HEK293T (cell line): Measurements from ENCODE around the gene ATP13A5.

Experiments used
- CTCF ChIA-PET: fragments of 350-600 bp; formaldehyde crosslinking; extraction: SDS; loops from one replicate; lab custom pipeline; 2021; ENCODE audit warnings: antibody characterized with exemption, inconsistent platforms; lab: Yijun Ruan, JAX
- POLR2A ChIA-PET: fragments of 350-600 bp; formaldehyde crosslinking; extraction: SDS; loops from one replicate; lab custom pipeline; 2020; ENCODE audit warnings: antibody characterized with exemption, inconsistent platforms; lab: Yijun Ruan, JAX
- DNase-seq: peaks from one replicate; pipeline ENCODE4 v3.0.0; 2012; ENCODE audit warnings: mixed read lengths; ENCODE audit errors: extremely low spot score
- ARNT ChIP-seq: fragments of 450-650 bp; IDR thresholded peaks from 2 replicates; pipeline ENCODE4 v1.6.1; 2017; ENCODE audit warnings: mild to moderate bottlenecking
- BHLHE40 ChIP-seq: fragments of 450-650 bp; IDR thresholded peaks from 2 replicates; pipeline ENCODE4 v1.6.1; 2016; ENCODE audit warnings: mild to moderate bottlenecking, moderate library complexity, borderline replicate concordance
- CTBP1 ChIP-seq: fragments of 450-650 bp; IDR thresholded peaks from 2 replicates; pipeline ENCODE4 v1.6.1; 2016; ENCODE audit warnings: borderline replicate concordance
- ELF4 ChIP-seq: fragments of 450-650 bp; IDR thresholded peaks from 2 replicates; pipeline ENCODE4 v1.6.1; 2017; ENCODE audit warnings: antibody characterized with exemption
- FOXA1 ChIP-seq: fragments of 450-650 bp; IDR thresholded peaks from 2 replicates; pipeline ENCODE4 v1.6.1; 2016; ENCODE audit warnings: mild to moderate bottlenecking
- FOXK2 ChIP-seq: fragments of 450-650 bp; IDR thresholded peaks from 2 replicates; pipeline ENCODE4 v1.6.1; 2016; ENCODE audit warnings: mild to moderate bottlenecking
- FOXM1 ChIP-seq: fragments of 450-650 bp; IDR thresholded peaks from 2 replicates; pipeline ENCODE4 v1.6.1; 2017; ENCODE audit warnings: mild to moderate bottlenecking, borderline replicate concordance
- HDGF ChIP-seq: fragments of 450-650 bp; IDR thresholded peaks from 2 replicates; pipeline ENCODE4 v1.6.1; 2017; ENCODE audit warnings: antibody characterized with exemption, borderline replicate concordance
- L3MBTL2 ChIP-seq: fragments of 450-650 bp; conservative IDR thresholded peaks from 2 replicates; pipeline ENCODE4 v1.6.1; 2016; ENCODE audit warnings: mild to moderate bottlenecking
- LEF1 ChIP-seq: fragments of 450-650 bp; IDR thresholded peaks from 2 replicates; pipeline ENCODE4 v1.6.1; 2017; ENCODE audit warnings: mild to moderate bottlenecking, borderline replicate concordance
- NFRKB ChIP-seq: fragments of 450-650 bp; IDR thresholded peaks from 2 replicates; pipeline ENCODE4 v1.6.1; 2016; ENCODE audit warnings: mild to moderate bottlenecking, moderate library complexity
- SP1 ChIP-seq: fragments of 450-650 bp; IDR thresholded peaks from 2 replicates; pipeline ENCODE4 v1.6.1; 2017
- SUZ12 ChIP-seq: fragments of 450-650 bp; IDR thresholded peaks from 2 replicates; pipeline ENCODE4 v1.6.1; 2016; ENCODE audit warnings: mild to moderate bottlenecking
- TARDBP ChIP-seq: fragments of 450-650 bp; IDR thresholded peaks from 2 replicates; pipeline ENCODE4 v1.6.1; 2016
- ZNF384 ChIP-seq: fragments of 450-650 bp; IDR thresholded peaks from 2 replicates; pipeline ENCODE4 v1.6.1; 2016
- TF ChIP-seq, protein P1 (sequence below): fragments of 450-650 bp; IDR thresholded peaks from 2 replicates; pipeline ENCODE4 v1.6.1; 2016

Gene ATP13A5

GRCh38 chr3:193375614-193376013 is 2.9 kb downstream of the ATP13A5 start:
- POLR2A ChIA-PET, result no interaction called here
- DNase-seq, result no peak
- CTCF ChIA-PET, result no interaction called here
- TF ChIP-seq ELF4, result no peak
- TF ChIP-seq SUZ12, result no peak
- no peak for TF ChIP-seq NFRKB
- no peak for TF ChIP-seq L3MBTL2
- TF ChIP-seq, protein P1, sequence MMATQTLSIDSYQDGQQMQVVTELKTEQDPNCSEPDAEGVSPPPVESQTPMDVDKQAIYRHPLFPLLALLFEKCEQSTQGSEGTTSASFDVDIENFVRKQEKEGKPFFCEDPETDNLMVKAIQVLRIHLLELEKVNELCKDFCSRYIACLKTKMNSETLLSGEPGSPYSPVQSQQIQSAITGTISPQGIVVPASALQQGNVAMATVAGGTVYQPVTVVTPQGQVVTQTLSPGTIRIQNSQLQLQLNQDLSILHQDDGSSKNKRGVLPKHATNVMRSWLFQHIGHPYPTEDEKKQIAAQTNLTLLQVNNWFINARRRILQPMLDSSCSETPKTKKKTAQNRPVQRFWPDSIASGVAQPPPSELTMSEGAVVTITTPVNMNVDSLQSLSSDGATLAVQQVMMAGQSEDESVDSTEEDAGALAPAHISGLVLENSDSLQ, result no peak
- no peak for TF ChIP-seq SP1
- no peak for TF ChIP-seq HDGF
- no peak for TF ChIP-seq FOXM1
- TF ChIP-seq ZNF384, result no peak
- TF ChIP-seq FOXK2, result no peak
- no peak for TF ChIP-seq ARNT
- TF ChIP-seq FOXA1, result no peak
- no peak for TF ChIP-seq BHLHE40
- TF ChIP-seq LEF1, result no peak

- ChIA-PET POLR2A (no interaction called here), CTCF (no interaction called here)
- TF ChIP-seq HDGF (no peak), FOXA1 (no peak), FOXM1 (no peak), NFRKB (no peak), TARDBP (no peak), SP1 (no peak), SUZ12 (no peak), L3MBTL2 (no peak), CTBP1 (no peak)
- no peak for DNase-seq
These were observed 5.8 kb downstream of the ATP13A5 start for GRCh38 chr3:193372783-193373182.

GRCh38 chr3:193367868-193368267 is 10.7 kb downstream of the ATP13A5 start:
- no peak for DNase-seq
- TF ChIP-seq ELF4 (no peak), HDGF (no peak), FOXM1 (no peak), FOXK2 (no peak), FOXA1 (no peak), L3MBTL2 (no peak), TARDBP (no peak), LEF1 (no peak), BHLHE40 (no peak), NFRKB (no peak), ZNF384 (no peak), SUZ12 (no peak), SP1 (no peak)
- TF ChIP-seq, protein P1, result no peak
- ChIA-PET CTCF (no interaction called here), POLR2A (no interaction called here)

DNA sequence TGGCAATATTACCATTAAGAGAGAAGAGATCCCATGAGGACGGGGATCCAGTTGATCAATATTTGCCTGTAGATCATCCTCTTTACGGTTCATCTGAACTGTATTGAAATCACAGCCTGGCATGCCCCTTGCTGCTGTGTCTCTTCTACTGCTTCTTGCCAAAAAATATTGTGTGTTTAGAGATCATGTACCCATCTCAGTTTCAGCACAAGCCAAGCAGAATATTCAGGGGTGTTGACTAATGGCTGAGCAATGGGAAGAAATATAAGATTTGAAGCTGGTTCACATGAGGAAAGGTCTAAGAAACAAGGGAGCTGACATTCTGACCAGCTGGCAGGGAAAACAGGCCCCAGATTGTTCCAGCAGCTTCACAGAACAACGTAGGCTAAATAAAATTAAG is 21.3 kb downstream of the ATP13A5 start:
- POLR2A ChIA-PET, result no interaction called here
- no peak for TF ChIP-seq TARDBP
- TF ChIP-seq FOXK2, result no peak
- TF ChIP-seq HDGF, result no peak
- CTCF ChIA-PET, result no interaction called here
- DNase-seq, result no peak

- ChIA-PET POLR2A (no interaction called here), CTCF (no interaction called here)
- no peak for TF ChIP-seq L3MBTL2
- no peak for TF ChIP-seq LEF1
- TF ChIP-seq FOXA1, result no peak
- TF ChIP-seq BHLHE40, result no peak
- TF ChIP-seq NFRKB, result no peak
- TF ChIP-seq ELF4, result no peak
- TF ChIP-seq HDGF, result no peak
- no peak for TF ChIP-seq SP1
- TF ChIP-seq TARDBP, result no peak
- no peak for TF ChIP-seq FOXK2
- TF ChIP-seq FOXM1, result no peak
- TF ChIP-seq, protein P1, result no peak
- no peak for TF ChIP-seq SUZ12
- no peak for TF ChIP-seq CTBP1
- no peak for TF ChIP-seq ARNT
- no peak for TF ChIP-seq ZNF384
These were observed 24.1 kb downstream of the ATP13A5 start for GRCh38 chr3:193354423-193354822.

GRCh38 chr3:193350744-193351143 is 27.8 kb downstream of the ATP13A5 start:
- no peak for TF ChIP-seq LEF1
- no peak for TF ChIP-seq NFRKB
- TF ChIP-seq ELF4, result no peak
- DNase-seq, result no peak
- ChIA-PET CTCF (no interaction called here), POLR2A (no interaction called here)

More at GRCh38 chr3:193354423-193354822, 24.1 kb downstream of the ATP13A5 start:
- no peak for DNase-seq

DNA sequence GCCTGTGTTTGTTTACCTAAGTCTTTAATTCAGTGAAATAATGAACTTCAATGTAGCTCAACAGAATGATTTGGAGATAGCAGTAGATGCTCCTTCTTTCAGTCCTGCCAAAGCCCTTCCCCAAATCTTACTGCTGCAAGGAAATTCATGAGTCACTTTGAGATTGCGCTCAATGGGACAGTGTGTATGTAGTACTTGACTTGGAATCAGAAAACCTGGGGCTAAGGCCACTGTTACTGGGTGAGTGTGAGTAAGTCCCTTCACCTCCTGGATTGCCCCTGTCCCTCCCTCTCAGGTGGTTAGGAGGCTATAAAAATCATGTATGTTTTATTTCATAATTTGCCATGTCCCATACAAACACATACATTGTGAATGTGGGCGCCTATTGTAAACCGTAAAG is 29.9 kb downstream of the ATP13A5 start:
- no peak for DNase-seq
- ChIA-PET POLR2A (no interaction called here), CTCF (no interaction called here)
- TF ChIP-seq TARDBP (no peak), ARNT (no peak), BHLHE40 (no peak), ELF4 (no peak), NFRKB (no peak), ZNF384 (no peak), FOXM1 (no peak), L3MBTL2 (no peak), CTBP1 (no peak), LEF1 (no peak), FOXK2 (no peak), FOXA1 (no peak)
- TF ChIP-seq, protein P1, result no peak
